Psoas muscle (tissue), 8 donors: ENCODE results near the gene HOXD8. TPM values are rescaled to one million over a fixed set of nuclear protein-coding genes. Genes with fewer than 3 reads are reported as not detected.
A peak's percentile ranks its signal among the peaks of the same experiment; 100 is the strongest.

Experiments used
- ATAC-seq, 4 donors: fragments of 200-7000 bp; cut with Tn5 transposase; one replicate each; pipeline ENCODE4 v1.9.1; 2020; ENCODE audit warnings: moderate library complexity in 3 of 4, mild to moderate bottlenecking in 2 of 4
- DNase-seq, 2 donors: peaks; one replicate each; pipeline ENCODE4 v3.0.0-alpha.2; 2020
- H3K27ac ChIP-seq: fragments of 200-600 bp; one replicate; pipeline ENCODE4 v1.8.0; 2022
- H3K27me3 ChIP-seq, 3 donors: fragments of 200-600 bp in 1 of 3; one replicate each; pipeline versions ENCODE4 v1.6.1 to v1.8.0; 2013 to 2022; ENCODE audit warnings: low read length in 2 of 3, mild to moderate bottlenecking in 2 of 3, moderate library complexity in 1 of 3; ENCODE audit not compliant: insufficient read depth in 3 of 3
- H3K36me3 ChIP-seq, 2 donors: fragments of 200-600 bp in 1 of 2; one replicate each; pipeline versions ENCODE4 v1.6.1 to v1.8.0; 2013 to 2022; ENCODE audit warnings: low read depth in 1 of 2, mild to moderate bottlenecking in 1 of 2, moderate library complexity in 1 of 2; ENCODE audit not compliant: insufficient read depth in 1 of 2
- H3K4me1 ChIP-seq: fragments of 200-600 bp; one replicate; pipeline ENCODE4 v1.8.0; 2022
- H3K4me3 ChIP-seq: fragments of 200-600 bp; one replicate; pipeline ENCODE4 v1.8.0; 2022; ENCODE audit warnings: mild to moderate bottlenecking
- H3K9me3 ChIP-seq: fragments of 200-600 bp; one replicate; pipeline ENCODE4 v1.8.0; 2022
- WGBS, 3 donors: extraction: QIAGEN DNeasy Blood & Tissue Kit; methylation state at CpG; one replicate each; pipeline versions ENCODE4 v1.1.6 to v1.1.7; 2013; 5-methylcytosine and 5-hydroxymethylcytosine counted together
- intact Hi-C, 2 donors: fragments of 100-400 bp; cut with DNase I; formaldehyde crosslinking; loops; one replicate each; pipeline versions ENCODE4 v1.11.0 to v1.14.2; 2022
- polyA plus RNA-seq, 3 donors: library from polyadenylated mRNA; stranded (reverse); fragments of 200-250 nt; gene quantifications; one replicate each; pipeline ENCODE4 v1.2.3, GENCODE V29; 2013
- total RNA-seq, 4 donors: library from RNA; stranded (reverse); fragmentation: NEBNext Ultra II Directional in 2 of 4; extraction: Animal tissue kit (Norgen Biotek cat#: 25700) in 2 of 4; gene quantifications; one replicate each; pipeline versions ENCODE4 v1.2.1 to v1.2.4, GENCODE V29; 2021 to 2023
- TF ChIP-seq, protein P1 (sequence below): fragments of 200-600 bp; IDR thresholded peaks from one replicate; pipeline ENCODE4 v1.8.0; 2022; ENCODE audit warnings: antibody characterized with exemption
- donor health status: healthy with polysubstance abuse.
- donor health status: DM: no; HTN: no; CAD: no; lungs with moderate emphysema.
- donor health status: Bipolar disorder and iron deficiency.
- donor health status: healthy.
- donor health status: DM: yes; HTN: yes; CAD: no.
- donor health status: DM: no; HTN: no; CAD: no.
- donor health status: DM: no; HTN: no; CAD: no.
- donor health status: DM: yes; HTN: yes; CAD: no.

Gene HOXD8
- total and polyA plus RNA-seq, 7 donors, result 3.3 to 52.5 (median 12.9) TPM

DNA sequence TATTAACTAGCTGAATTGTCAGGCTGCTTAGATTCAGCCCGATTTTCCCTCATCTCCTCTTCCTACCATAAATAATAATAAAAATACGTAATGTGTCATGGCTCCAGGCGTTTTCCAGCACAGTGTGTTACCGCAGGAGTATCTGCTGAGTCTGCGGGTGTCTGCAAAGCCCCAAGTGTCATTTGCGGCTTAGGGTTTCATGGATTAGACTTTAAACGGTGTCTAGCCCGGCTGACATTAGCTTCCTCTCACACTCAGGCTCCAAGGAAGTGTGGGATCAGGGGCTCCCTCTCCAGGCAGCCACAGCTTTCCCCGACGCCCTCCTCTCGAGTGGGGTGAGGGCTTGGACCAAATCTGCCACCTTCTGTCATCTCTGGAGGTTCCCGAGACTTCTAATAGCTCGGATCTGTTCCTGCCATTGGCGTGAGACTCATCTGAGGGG is 44.9 kb downstream of the HOXD8 start:
- WGBS, 3 donors, result 43 to 56% (median 48%) methylated on average over 14 of the region's 14 CpGs
- TF ChIP-seq, protein P1, sequence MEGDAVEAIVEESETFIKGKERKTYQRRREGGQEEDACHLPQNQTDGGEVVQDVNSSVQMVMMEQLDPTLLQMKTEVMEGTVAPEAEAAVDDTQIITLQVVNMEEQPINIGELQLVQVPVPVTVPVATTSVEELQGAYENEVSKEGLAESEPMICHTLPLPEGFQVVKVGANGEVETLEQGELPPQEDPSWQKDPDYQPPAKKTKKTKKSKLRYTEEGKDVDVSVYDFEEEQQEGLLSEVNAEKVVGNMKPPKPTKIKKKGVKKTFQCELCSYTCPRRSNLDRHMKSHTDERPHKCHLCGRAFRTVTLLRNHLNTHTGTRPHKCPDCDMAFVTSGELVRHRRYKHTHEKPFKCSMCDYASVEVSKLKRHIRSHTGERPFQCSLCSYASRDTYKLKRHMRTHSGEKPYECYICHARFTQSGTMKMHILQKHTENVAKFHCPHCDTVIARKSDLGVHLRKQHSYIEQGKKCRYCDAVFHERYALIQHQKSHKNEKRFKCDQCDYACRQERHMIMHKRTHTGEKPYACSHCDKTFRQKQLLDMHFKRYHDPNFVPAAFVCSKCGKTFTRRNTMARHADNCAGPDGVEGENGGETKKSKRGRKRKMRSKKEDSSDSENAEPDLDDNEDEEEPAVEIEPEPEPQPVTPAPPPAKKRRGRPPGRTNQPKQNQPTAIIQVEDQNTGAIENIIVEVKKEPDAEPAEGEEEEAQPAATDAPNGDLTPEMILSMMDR, result no peak
- H3K4me1 ChIP-seq, result no peaks in the 10 kb centered on the region
- DNase-seq (no peak), ATAC-seq (peak in 1 of 4 donors; percentile 26)
- intact Hi-C loops, result no loop called here
- peak overlapping the region; percentile 22 for H3K4me3 ChIP-seq
- H3K27me3 ChIP-seq, result peaks cover 0 to 43% (median 7%) of the 10 kb centered on the region in 3 donors
- no peak overlapping the region for H3K27ac ChIP-seq
- H3K36me3 ChIP-seq, result no peaks in the 10 kb centered on the region
- no peaks in the 10 kb centered on the region for H3K9me3 ChIP-seq

DNA sequence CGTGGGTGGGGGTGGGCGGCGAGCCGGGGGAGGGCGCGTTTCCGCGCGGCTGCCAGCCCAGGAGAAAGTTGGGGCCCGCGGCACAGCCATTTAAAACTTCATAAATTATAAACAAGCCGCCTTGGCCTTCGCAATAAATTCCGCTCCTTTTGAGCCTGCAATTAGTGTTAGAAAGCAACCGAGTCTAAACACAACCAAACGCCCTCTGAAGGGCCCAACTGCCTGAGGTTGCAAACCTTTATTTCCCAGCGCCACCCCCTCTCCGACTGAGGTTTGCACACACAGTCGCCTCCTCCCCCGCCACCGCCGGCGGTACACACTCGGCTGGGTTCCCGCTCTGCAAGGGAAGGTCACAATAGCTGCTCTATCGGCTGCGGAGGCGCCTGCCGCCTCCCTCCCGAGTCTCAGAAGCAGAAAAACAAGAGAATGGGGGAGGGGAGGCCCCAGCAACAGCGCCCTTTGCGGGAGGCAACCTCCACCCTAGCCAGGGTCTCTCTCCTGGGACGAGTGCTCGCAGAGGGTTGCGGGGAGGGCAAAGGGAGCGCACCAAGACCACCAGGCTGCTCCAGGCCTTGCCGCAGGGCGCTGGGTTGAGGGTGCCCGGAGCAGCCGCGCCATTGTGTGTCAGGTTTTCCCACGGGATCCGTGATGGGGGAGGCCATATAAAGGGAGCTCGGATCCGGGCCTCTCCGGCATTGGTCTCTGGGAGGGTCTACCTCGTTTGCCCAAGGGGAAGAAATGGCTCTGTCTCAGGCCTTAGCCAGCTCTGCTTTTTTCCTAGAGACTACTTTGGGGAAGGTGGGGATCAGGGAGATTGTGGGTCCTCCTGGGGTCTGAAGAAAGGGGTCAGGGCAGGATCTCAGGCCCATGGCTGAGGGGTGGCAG is 45.6 kb downstream of the HOXD8 start:
- intact Hi-C loops, result no loop called here
- Histone ChIP-seq H3K27ac (no peak overlapping the region), H3K4me1 (no peaks in the 10 kb centered on the region), H3K36me3 (no peaks in the 10 kb centered on the region), H3K27me3 (peaks cover 0 to 50% (median 7%) of the 10 kb centered on the region in 3 donors), H3K9me3 (no peaks in the 10 kb centered on the region), H3K4me3 (peak overlapping the region; percentile 22)
- no peak for ATAC-seq
- 58 to 66% (median 63%) methylated on average over 47 of the region's 47 CpGs for WGBS, 3 donors
- TF ChIP-seq, protein P1, result no peak
- DNase-seq, result no peak

DNA sequence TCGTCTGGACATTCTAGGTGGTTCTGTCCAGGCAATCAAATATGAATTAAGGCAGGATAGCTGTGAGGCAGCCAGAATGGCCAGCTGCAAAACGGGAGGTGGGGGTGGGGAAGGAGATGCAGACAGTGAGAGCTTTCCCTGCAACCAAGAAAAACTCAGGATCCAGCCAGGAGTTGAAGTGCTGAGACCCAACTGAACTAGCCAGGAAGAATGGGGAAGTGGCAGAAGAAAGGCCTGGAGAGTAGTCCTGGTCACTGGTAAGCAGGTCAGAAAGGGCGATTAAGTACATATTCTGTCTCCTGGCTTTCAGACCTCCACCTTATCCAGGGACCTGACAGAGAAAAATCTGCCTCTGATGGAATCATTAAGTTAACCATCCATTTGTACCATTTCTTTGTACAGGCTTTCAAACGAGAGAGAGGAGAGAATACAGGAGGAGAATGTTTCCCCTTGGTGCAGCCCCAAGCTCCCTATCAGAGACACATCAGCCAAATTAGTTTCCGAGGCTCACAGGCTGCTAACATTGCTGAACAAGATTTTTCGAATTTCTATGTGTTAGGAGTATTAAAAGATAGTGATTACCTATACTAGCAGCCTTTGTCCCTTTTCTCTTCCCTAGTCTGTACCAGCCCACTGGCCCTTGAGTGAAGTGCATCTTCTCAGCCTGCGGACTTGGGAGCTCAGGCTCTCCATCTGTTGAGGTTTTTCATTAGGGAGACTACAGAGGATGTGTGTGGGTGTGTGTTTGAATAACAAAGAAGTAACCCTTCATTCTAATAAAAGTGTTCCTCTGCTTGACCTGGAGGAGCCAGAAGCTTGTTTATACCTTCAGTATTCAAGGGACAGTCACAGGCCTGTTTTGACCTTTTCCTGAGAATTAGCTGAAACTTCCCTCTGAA is 46.5 kb downstream of the HOXD8 start:
- no peak for ATAC-seq
- TF ChIP-seq, protein P1, result no peak
- Histone ChIP-seq H3K4me1 (no peaks in the 10 kb centered on the region), H3K4me3 (no peak overlapping the region), H3K9me3 (no peaks in the 10 kb centered on the region), H3K27me3 (peaks cover 0 to 58% (median 7%) of the 10 kb centered on the region in 3 donors), H3K27ac (no peak overlapping the region), H3K36me3 (no peaks in the 10 kb centered on the region)
- intact Hi-C loops, result no loop called here
- WGBS, 3 donors, result 69 to 78% (median 76%) methylated on average over 7 of the region's 7 CpGs
- no peak for DNase-seq

DNA sequence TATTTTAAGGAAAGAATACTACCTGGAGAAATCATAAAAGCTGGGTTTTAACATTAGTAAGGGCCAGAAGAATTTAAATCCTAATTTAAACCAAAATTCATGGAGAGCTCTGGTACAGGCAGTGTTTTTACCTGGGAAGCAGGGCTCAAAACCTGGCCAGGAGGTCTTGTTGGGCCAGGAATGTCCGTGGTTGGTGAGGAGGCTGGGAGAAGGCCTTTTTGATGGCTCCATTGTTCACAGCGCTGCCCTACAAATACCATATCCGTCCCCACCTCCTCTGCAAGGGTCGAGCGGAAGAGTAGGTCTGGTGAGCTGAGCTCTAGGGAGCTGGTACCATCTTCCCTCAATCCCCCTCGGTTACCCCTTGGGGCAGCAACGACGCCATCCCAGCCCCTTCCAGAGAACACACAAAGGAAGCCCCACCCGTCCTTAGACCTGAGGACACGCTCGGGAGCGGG is 48.1 kb downstream of the HOXD8 start:
- intact Hi-C loops, result no loop called here
- DNase-seq (no peak), ATAC-seq (peak in 3 of 4 donors; percentile 12 to 16 (median 13))
- TF ChIP-seq, protein P1, result no peak
- WGBS, 3 donors, result 22 to 37% (median 25%) methylated on average over 12 of the region's 12 CpGs
- Histone ChIP-seq H3K36me3 (no peaks in the 10 kb centered on the region), H3K27me3 (peaks cover 0 to 58% (median 7%) of the 10 kb centered on the region in 3 donors), H3K4me3 (peak overlapping the region; percentile 70), H3K4me1 (no peaks in the 10 kb centered on the region), H3K9me3 (no peaks in the 10 kb centered on the region), H3K27ac (no peak overlapping the region)
